ENCODE measurements around the gene MEGF11. TPM values are rescaled to one million over a fixed set of nuclear protein-coding genes. Genes with fewer than 3 reads are reported as not detected.

The MEGF11 gene
- polyA plus RNA-seq, 1 of the 3 experiments (the other 2 are of a cell fraction) = not detected

GRCh38 chr15:66142285-66142684 lies 111.3 kb downstream of the MEGF11 start:
- WGBS (ENCODE audit: low lambda C conversion rate) = 62% methylated on average over 11 of the region's 11 CpGs
- H3K79me2 ChIP-seq (ENCODE audit: insufficient read depth) = no peaks in the 10 kb centered on the region
- no peak overlapping the region for H3K27ac ChIP-seq (ENCODE audit: low read depth in 2 of 2, low read length in 1 of 2)
- POLR2A ChIA-PET = interaction anchor here (0.7 kb wide), 1 partner anchor 103 kb away, joined by 3 read pairs; no protein-coding TSS in a partner anchor
- no peak overlapping the region for H3K9ac ChIP-seq
- no peak for DNase-seq
- no peaks in the 10 kb centered on the region for H3K36me3 ChIP-seq (replicated peaks in 1 of 2; ENCODE audit: control insufficient read depth in 1 of 2, insufficient read depth in 2 of 2, low read length in 1 of 2)
- no peaks in the 10 kb centered on the region for H4K20me1 ChIP-seq (ENCODE audit: insufficient read depth)
- no peaks in the 10 kb centered on the region for H3F3A ChIP-seq (replicated peaks; ENCODE audit: insufficient read depth)
- H3K4me1 ChIP-seq (ENCODE audit: control insufficient read depth in 1 of 2, insufficient read depth in 2 of 2, low read depth in 1 of 2, low read length in 1 of 2) = peaks cover 0 to 91% of the 10 kb centered on the region in 2 experiments; a peak in 2 of 4 replicates
- no peak overlapping the region for H3K4me3 ChIP-seq (ENCODE audit: low read depth in 2 of 2, low read length in 1 of 2)
- no peak overlapping the region for H3K4me2 ChIP-seq
- peaks cover 16% of the 10 kb centered on the region; the same call in 1 of the 2 replicates for H3K27me3 ChIP-seq (ENCODE audit: insufficient read depth)
- TF ChIP-seq TAF1 (IDR thresholded peaks at IDR 0.05; ENCODE audit: borderline replicate concordance, low read depth, low read length) (no peak), CTCF (IDR thresholded peaks at IDR 0.05) (no peak), RAD21 (IDR thresholded peaks at IDR 0.05; ENCODE audit: low read length) (no peak), IRF3 (IDR thresholded peaks at IDR 0.05; ENCODE audit: low read depth, low read length) (no peak), NFIC (IDR thresholded peaks at IDR 0.05; ENCODE audit: borderline replicate concordance) (no peak), REST (IDR thresholded peaks at IDR 0.05; ENCODE audit: low read depth, low read length) (no peak), SIN3A (IDR thresholded peaks at IDR 0.05; ENCODE audit: borderline replicate concordance, low read depth, low read length) (no peak), EZH2phosphoT487 (IDR thresholded peaks at IDR 0.05; ENCODE audit: borderline replicate concordance, low read depth) (no peak), NRF1 (IDR thresholded peaks at IDR 0.05; ENCODE audit: low read depth, low read length) (no peak), MAX (IDR thresholded peaks at IDR 0.05; ENCODE audit: low read depth) (no peak), RCOR1 (IDR thresholded peaks at IDR 0.05; ENCODE audit: low read length) (no peak), SMC3 (IDR thresholded peaks at IDR 0.05; ENCODE audit: low read depth, low read length) (no peak), ELF1 (IDR thresholded peaks at IDR 0.05) (no peak), JUND (IDR thresholded peaks at IDR 0.05) (no peak), POLR2AphosphoS5 (IDR thresholded peaks at IDR 0.05; ENCODE audit: low read depth, low read length) (no peak)
- H3K9me2 ChIP-seq = no peaks in the 10 kb centered on the region
- no peaks in the 10 kb centered on the region for H3K9me3 ChIP-seq
- CTCF ChIA-PET = interaction anchor here (0.6 kb wide), 1 partner anchor 22 kb away, joined by 3 read pairs; no protein-coding TSS in a partner anchor
- H2AFZ ChIP-seq (ENCODE audit: low read depth) = no peak overlapping the region
